ENCODE data around the gene NEU2.

Gene NEU2

GRCh38 chr2:233023761-233024410, 8.6 kb upstream of the NEU2 start:
- no peak for TF ChIP-seq CTCF (IDR thresholded peaks at IDR 0.05; ENCODE audit: insufficient read depth, low read length, poor library complexity, severe bottlenecking)
- H3K4me3 ChIP-seq (replicated peaks; ENCODE audit: low read depth, low read length) = no peak overlapping the region
- H3K27me3 ChIP-seq (replicated peaks; ENCODE audit: control insufficient read depth, insufficient read depth, low read length) = no peaks in the 10 kb centered on the region
- no peak for DNase-seq (ENCODE audit: extremely low read depth, insufficient read length)
- H3K36me3 ChIP-seq (ENCODE audit: control insufficient read depth, insufficient read depth, low read length) = no peaks in the 10 kb centered on the region

- Histone ChIP-seq H3K4me3 (replicated peaks; ENCODE audit: low read depth, low read length) (no peak overlapping the region), H3K27me3 (replicated peaks; ENCODE audit: control insufficient read depth, insufficient read depth, low read length) (no peaks in the 10 kb centered on the region), H3K36me3 (ENCODE audit: control insufficient read depth, insufficient read depth, low read length) (no peaks in the 10 kb centered on the region)
- no peak for TF ChIP-seq CTCF (IDR thresholded peaks at IDR 0.05; ENCODE audit: insufficient read depth, low read length, poor library complexity, severe bottlenecking)
- DNase-seq (ENCODE audit: extremely low read depth, insufficient read length) = no peak
Observed at GRCh38 chr2:233025706-233026105, 6.8 kb upstream of the NEU2 start.

- Histone ChIP-seq H3K36me3 (ENCODE audit: control insufficient read depth, insufficient read depth, low read length) (no peaks in the 10 kb centered on the region), H3K4me3 (replicated peaks; ENCODE audit: low read depth, low read length) (no peak overlapping the region), H3K27me3 (replicated peaks; ENCODE audit: control insufficient read depth, insufficient read depth, low read length) (no peaks in the 10 kb centered on the region)
- TF ChIP-seq CTCF (IDR thresholded peaks at IDR 0.05; ENCODE audit: insufficient read depth, low read length, poor library complexity, severe bottlenecking) = no peak
- no peak for DNase-seq (ENCODE audit: extremely low read depth, insufficient read length)
Observed at GRCh38 chr2:233026198-233026813, 6.2 kb upstream of the NEU2 start.

GRCh38 chr2:233029321-233029720, 3.2 kb upstream of the NEU2 start:
- no peak for TF ChIP-seq CTCF (IDR thresholded peaks at IDR 0.05; ENCODE audit: insufficient read depth, low read length, poor library complexity, severe bottlenecking)
- no peak for DNase-seq (ENCODE audit: extremely low read depth, insufficient read length)
- H3K27me3 ChIP-seq (replicated peaks; ENCODE audit: control insufficient read depth, insufficient read depth, low read length) = no peaks in the 10 kb centered on the region; the same call in 1 of the 2 replicates
- H3K4me3 ChIP-seq (replicated peaks; ENCODE audit: low read depth, low read length) = no peak overlapping the region
- H3K36me3 ChIP-seq (ENCODE audit: control insufficient read depth, insufficient read depth, low read length) = no peaks in the 10 kb centered on the region

- TF ChIP-seq CTCF (IDR thresholded peaks at IDR 0.05; ENCODE audit: insufficient read depth, low read length, poor library complexity, severe bottlenecking) = no peak
- Histone ChIP-seq H3K36me3 (ENCODE audit: control insufficient read depth, insufficient read depth, low read length) (no peaks in the 10 kb centered on the region), H3K4me3 (replicated peaks; ENCODE audit: low read depth, low read length) (no peak overlapping the region), H3K27me3 (replicated peaks; ENCODE audit: control insufficient read depth, insufficient read depth, low read length) (no peaks in the 10 kb centered on the region; the same call in 1 of the 2 replicates)
- DNase-seq (ENCODE audit: extremely low read depth, insufficient read length) = no peak
Observed at GRCh38 chr2:233031556-233032500, 644 bp upstream of the NEU2 start.

All from GM06990 (cell line).